MG63 (cell line): Measurements from ENCODE around the gene MTAP. TPM values are rescaled to one million over a fixed set of nuclear protein-coding genes. Genes with fewer than 3 reads are reported as not detected.

Source experiments
- DNase-seq: peaks from one replicate; pipeline ENCODE4 v3.0.0-alpha.2; 2020
- H3K27me3 ChIP-seq: fragments of 250-450 bp; sonication (Bioruptor Pico); 2 replicates; pipeline ENCODE4 v1.5.1; 2020; ENCODE audit warnings: mild to moderate bottlenecking, moderate library complexity
- H3K36me3 ChIP-seq: fragments of 250-450 bp; sonication (Bioruptor Pico); 2 replicates; pipeline ENCODE4 v1.5.1; 2020; ENCODE audit warnings: mild to moderate bottlenecking, moderate library complexity
- H3K4me3 ChIP-seq: fragments of 250-450 bp; sonication (Bioruptor Pico); 2 replicates; pipeline ENCODE4 v1.5.1; 2020; ENCODE audit warnings: mild to moderate bottlenecking, moderate library complexity
- H3K9me3 ChIP-seq: fragments of 250-450 bp; sonication (Bioruptor Pico); 2 replicates; pipeline ENCODE4 v1.5.1; 2020; ENCODE audit warnings: mild to moderate bottlenecking, moderate library complexity
- total RNA-seq: library from RNA; depleted of rRNA; stranded (reverse); fragments of >200 nt; shearing (Covaris generic); gene quantifications from 2 replicates; pipeline ENCODE4 v1.2.3, GENCODE V29; 2014; ENCODE audit warnings: low replicate concordance

MTAP gene
- total RNA-seq, 1 experiment from 2014 or later = 37.1 TPM

DNA sequence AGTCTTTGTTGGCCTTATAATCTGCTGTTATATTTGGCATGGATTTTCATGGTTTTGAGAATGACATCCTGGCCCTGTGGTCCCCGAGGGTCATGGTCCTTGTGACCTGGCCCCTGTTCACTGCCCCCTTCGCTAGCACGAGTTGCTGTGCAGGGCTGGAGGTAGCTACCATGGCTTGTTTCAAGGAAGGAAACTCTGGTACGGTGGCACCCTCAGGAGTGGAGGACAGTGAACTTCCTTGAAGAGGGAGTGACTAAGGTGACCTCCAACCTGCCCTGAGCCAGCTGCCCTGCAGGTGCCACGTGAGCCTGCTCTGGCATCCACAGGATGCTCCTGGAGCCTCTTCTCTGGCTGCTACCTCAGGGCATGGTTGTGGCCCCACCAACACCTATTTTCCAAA, 62.1 kb downstream of the MTAP start:
- Histone ChIP-seq H3K27me3 (no peaks in the 10 kb centered on the region), H3K4me3 (no peak overlapping the region), H3K9me3 (no peaks in the 10 kb centered on the region), H3K36me3 (no peaks in the 10 kb centered on the region)
- no peak for DNase-seq

DNA sequence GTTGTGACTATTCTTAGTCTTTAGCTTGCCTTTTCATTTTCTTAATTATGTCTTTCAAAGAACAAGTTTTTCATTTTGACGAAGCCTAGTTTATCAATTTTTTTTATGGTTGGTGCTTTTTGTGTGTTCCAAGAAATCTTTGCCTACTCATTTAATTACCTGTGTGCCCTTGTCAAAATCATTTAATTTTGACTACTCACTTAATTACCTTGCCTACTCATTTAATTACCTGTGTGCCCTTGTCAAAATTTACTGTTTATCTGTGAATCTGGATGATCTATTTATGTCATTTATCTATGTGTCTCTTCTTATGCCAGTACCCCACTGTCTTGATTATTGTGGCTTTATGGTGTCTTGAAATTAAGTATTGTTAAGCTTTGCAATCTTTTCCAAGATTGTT, 63.9 kb downstream of the MTAP start:
- H3K4me3 ChIP-seq = no peak overlapping the region
- H3K9me3 ChIP-seq = no peaks in the 10 kb centered on the region
- no peak for DNase-seq
- H3K27me3 ChIP-seq = no peaks in the 10 kb centered on the region
- H3K36me3 ChIP-seq = no peaks in the 10 kb centered on the region

DNA sequence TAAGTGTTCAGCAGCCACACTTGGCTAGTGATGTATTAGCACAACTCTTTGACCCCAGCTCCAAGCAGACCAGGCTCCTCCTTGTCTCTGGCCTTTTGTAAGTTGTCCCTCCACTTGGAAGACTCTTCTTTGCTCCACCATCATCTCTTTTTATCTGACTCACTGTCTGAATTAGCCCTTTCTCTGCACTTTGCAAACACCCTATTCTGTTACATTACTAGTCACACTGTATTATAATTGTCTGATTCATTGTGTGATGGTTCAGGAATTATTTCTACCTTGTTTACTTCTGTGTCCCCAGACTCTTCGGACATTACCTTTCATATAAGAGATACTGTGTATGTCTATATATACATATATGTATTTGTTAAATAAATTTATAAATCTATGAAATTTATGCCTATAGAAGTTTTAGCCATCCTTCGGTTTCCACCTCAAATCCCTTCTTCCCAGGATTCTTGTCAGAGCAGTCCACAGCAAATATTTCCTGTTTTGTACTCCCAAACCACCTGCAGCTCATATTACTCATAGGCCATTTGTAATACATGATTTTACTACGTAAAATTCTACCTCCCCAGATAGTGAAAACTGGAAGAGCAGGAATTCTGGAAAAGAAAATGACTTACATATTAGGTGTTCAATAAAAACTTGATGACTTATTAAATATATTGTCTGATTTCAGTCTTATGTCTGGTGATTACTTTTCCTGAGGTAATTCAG, 69.0 kb downstream of the MTAP start:
- Histone ChIP-seq H3K4me3 (no peak overlapping the region), H3K27me3 (no peaks in the 10 kb centered on the region), H3K36me3 (no peaks in the 10 kb centered on the region), H3K9me3 (no peaks in the 10 kb centered on the region)
- DNase-seq = no peak

DNA sequence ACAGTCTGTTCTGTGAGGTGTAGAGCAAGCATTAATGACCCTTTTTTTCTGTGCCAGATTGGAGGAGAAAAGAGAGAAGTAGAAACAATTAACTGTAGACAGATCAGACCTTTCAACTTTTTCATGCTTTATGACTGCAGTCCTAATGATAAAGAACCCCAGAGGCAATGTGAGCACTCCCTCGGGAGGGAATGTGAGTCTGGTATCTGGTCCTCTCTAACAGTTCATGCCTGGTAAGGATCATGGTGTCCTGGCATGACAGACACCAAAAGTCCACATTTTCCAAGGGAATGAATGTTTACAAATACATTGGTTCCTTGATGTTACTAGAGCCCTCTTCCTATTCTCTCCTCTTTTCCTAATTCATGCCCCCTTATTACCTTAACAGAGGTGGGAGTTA, 70.3 kb downstream of the MTAP start:
- no peak for DNase-seq
- Histone ChIP-seq H3K27me3 (no peaks in the 10 kb centered on the region), H3K9me3 (no peaks in the 10 kb centered on the region), H3K4me3 (no peak overlapping the region), H3K36me3 (no peaks in the 10 kb centered on the region)

DNA sequence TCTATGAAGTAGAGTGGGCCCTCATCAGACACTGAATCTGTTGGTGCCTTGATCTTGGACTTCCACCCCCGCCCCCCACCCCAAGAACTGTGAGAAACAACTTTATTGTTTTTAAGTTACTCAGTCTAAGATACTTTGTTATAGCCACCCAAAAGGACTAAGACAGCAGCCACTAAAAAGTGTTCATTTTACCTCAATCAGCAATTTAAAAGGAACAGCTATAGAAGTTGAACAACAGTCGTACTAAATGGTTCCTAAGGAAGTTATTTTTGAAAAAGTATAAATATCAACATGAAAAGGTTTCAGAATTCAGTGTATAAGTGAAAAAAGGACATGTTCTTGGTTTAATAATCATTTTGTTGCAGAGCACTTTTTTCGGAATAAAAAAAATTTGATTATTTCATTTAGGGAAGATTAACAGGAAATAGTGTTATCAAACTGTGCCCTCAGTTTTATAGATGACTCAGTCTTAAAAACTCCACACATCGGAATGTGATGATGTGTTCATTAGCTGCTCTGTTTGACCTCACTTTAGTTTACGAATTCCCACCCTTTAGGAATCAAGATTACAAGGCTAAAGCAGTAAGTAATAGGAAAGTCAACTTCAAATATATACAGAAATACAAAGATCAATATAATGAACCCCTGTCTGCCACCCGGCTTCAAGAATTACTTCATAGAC, 71.2 kb downstream of the MTAP start:
- no peak overlapping the region for H3K4me3 ChIP-seq
- no peaks in the 10 kb centered on the region for H3K27me3 ChIP-seq
- DNase-seq = no peak
- H3K9me3 ChIP-seq = no peaks in the 10 kb centered on the region
- H3K36me3 ChIP-seq = no peaks in the 10 kb centered on the region

DNA sequence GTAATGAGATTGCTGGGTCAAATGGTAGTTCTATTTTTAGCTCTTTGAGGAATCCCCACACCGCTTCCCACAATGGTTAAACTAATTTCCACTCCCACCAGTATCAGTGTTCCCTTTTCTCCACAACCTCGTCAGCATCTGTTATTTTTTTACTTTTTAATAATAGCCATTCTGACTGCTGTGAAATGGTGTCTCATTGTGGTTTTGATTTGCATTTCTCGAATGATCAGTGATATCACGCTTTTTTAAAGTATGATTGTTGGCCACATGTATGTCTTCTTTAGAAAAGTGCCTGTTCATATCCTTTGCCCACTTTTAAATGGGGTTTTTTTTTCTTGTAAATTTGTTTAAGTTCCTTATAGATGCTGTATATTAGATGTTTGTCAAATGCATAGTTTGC, 73.5 kb downstream of the MTAP start:
- no peak overlapping the region for H3K4me3 ChIP-seq
- H3K36me3 ChIP-seq = no peaks in the 10 kb centered on the region
- no peaks in the 10 kb centered on the region for H3K9me3 ChIP-seq
- no peak for DNase-seq
- no peaks in the 10 kb centered on the region for H3K27me3 ChIP-seq

DNA sequence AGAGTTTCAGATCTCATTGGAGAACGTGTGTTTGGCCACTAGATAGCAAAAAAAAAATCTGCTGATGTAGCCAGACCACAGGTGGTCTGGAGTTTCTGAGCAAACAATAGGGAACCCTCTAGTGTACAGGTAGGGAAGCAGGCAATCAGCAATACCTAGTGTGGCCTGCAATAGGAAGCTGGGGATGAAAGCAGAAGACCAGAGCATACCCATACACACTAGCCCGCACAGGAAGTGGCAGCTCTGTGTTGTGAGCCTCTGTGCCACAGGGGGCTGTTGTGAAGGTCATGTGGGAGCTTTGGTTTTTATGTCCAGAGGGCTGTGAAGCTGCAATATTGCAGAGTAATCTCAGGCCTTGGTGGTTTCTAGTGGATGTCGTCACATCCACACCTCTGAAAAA, 81.2 kb downstream of the MTAP start:
- Histone ChIP-seq H3K9me3 (no peaks in the 10 kb centered on the region), H3K4me3 (no peak overlapping the region), H3K36me3 (no peaks in the 10 kb centered on the region), H3K27me3 (no peaks in the 10 kb centered on the region)
- no peak for DNase-seq

DNA sequence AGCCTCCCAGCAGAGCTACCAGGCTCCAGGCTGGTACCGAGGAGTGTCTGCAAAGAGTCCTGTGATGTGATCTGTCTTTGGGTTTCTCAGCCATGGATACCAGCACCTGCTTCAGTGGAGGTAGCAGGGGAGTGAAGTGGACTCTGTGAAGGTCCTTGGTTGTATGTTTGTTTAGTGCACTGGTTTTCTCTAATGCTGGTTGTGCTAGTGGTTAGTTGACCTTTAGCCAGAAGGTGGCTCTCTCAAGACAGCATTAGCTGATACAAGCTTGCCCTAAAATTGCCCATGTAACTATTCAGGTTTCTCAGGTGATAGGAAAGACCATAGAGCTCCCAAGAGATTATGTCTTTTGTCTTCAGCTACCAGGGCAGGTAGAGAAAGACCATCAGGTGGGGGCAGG, 87.2 kb downstream of the MTAP start:
- H3K9me3 ChIP-seq = no peaks in the 10 kb centered on the region
- no peak for DNase-seq
- H3K36me3 ChIP-seq = no peaks in the 10 kb centered on the region
- no peak overlapping the region for H3K4me3 ChIP-seq
- no peaks in the 10 kb centered on the region for H3K27me3 ChIP-seq

DNA sequence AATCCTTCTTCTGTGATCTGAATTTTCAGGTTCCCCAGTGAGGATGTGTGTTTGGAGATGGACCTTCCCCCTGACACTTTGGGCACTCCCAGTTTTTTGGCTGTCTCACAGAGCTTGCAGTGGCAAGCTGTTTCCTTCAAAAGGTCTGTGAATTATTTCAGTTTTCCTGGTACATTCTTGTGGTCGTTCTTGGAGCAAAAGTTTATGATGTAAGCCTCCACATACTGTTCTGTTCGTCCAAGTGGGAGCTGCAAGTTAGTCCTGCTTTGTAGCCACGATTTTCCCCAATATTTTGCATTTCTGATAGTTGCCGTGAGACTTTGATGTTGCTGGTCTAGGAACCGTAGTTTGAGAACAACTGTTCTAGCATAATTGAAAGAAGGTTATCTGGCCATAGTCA, 88.3 kb downstream of the MTAP start:
- H3K36me3 ChIP-seq = no peaks in the 10 kb centered on the region
- no peaks in the 10 kb centered on the region for H3K9me3 ChIP-seq
- DNase-seq = no peak
- H3K27me3 ChIP-seq = no peaks in the 10 kb centered on the region
- no peak overlapping the region for H3K4me3 ChIP-seq

DNA sequence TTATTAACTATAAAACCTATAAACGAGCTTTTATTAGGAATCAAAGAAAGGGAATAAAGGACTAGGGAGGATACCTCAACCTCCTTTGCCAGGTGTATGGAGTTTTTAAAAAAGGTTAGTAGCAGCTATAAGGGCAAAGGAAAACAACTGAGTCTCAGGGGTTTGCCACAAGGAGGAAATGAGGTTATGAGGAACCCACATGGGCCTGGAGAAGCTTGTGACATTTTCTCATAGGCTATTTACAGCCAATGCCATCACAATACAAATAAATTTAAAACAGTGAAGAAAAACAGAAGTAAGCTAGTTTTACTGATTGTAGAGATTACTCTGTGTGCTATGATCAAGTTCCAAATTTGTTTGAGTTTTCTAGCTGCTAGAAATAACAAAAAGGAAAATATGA, 99.1 kb downstream of the MTAP start:
- no peaks in the 10 kb centered on the region for H3K36me3 ChIP-seq
- H3K27me3 ChIP-seq = no peaks in the 10 kb centered on the region
- H3K9me3 ChIP-seq = no peaks in the 10 kb centered on the region
- H3K4me3 ChIP-seq = no peak overlapping the region
- no peak for DNase-seq

DNA sequence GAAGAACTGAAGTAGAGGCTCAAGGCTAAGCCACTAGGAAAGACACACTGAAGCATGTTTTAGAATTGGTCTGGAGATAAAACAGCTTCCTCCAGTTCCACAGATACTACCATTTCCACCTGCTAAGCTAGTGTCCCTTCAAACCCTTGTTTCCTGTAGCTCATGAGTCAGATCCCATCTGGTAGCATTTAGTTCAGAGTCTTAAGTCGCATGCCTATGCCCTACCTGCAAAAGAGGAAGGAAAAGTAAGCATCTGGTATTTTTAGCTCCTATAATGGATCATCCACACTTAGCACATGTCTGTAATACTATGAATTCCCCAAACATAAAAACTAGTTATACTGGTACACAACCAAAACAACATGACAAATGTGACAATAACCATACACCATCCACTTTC, 99.7 kb downstream of the MTAP start:
- Histone ChIP-seq H3K27me3 (no peaks in the 10 kb centered on the region), H3K36me3 (no peaks in the 10 kb centered on the region)
- no peak for DNase-seq

DNA sequence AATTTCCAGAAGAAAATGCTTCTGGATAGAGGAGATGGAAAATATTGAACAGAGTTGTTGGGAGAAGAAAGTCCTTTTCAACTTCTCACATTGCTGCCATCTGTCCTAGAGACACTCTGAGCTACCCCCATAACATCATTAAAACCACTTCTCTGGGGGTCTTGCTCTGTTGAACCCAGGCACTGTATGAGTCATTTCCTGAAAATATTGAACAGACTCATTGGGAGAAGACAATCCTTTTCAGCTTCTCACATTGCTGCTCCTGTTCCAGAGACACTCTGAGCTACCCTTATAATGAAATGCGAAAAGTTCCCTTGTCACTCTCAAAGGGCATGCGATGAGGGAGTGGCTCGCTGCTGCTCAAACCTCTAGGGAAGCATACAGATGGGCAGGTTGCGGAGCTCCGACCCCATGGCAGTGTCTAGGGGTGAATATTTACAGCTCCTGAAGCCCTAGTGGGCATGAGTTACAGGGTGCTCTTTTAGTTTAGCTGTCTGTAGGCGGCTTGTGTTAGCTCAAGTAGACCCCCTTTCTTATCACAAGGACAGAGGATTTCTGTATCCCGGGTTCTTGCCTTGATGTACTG, 101.0 kb downstream of the MTAP start:
- Histone ChIP-seq H3K4me3 (no peak overlapping the region), H3K9me3 (no peaks in the 10 kb centered on the region), H3K36me3 (no peaks in the 10 kb centered on the region), H3K27me3 (no peaks in the 10 kb centered on the region)
- no peak for DNase-seq

More for the DNA sequence above, 99.7 kb downstream of the MTAP start:
- Histone ChIP-seq H3K4me3 (no peak overlapping the region), H3K9me3 (no peaks in the 10 kb centered on the region)

DNA sequence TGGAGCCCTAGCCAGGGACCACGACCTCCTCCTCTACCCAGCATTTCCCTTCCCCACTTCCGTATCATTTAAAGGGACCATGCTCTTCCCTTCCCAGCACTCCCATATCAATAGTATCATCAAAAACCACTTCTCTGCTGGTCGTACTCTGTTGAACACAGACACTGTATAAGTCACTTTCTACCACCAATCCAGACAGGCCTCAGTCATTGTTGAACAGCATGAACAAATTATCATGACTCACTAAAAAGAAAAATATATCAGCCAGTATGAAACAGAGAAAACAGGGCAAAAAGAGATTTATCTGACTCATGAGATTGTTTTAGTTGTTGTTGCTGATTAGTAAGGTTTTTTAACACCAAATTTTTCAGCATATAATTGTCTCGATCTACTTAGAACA, 101.9 kb downstream of the MTAP start:
- no peak for DNase-seq
- no peaks in the 10 kb centered on the region for H3K9me3 ChIP-seq
- H3K36me3 ChIP-seq = no peaks in the 10 kb centered on the region
- no peak overlapping the region for H3K4me3 ChIP-seq
- H3K27me3 ChIP-seq = no peaks in the 10 kb centered on the region

DNA sequence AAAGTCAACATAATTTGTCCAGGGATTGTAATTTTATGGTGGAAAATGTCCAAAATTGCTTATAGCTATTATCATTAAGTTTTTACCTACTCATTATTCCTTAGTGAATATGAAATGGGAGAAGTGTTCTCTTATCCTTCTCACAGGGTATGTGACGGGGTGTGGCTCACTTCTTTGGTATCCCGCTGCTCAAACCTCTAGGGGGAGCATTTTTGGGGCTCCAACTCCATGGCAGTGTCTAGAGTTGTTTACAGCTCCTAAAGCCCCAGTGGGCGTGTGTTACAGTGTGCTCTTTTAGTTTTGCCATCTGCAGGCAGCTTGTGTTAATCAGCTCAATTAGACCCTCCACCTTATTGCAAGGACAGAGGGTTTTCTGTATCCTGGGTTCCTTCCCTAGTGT, 102.3 kb downstream of the MTAP start:
- Histone ChIP-seq H3K4me3 (no peak overlapping the region), H3K36me3 (no peaks in the 10 kb centered on the region), H3K9me3 (no peaks in the 10 kb centered on the region), H3K27me3 (no peaks in the 10 kb centered on the region)
- no peak for DNase-seq

DNA sequence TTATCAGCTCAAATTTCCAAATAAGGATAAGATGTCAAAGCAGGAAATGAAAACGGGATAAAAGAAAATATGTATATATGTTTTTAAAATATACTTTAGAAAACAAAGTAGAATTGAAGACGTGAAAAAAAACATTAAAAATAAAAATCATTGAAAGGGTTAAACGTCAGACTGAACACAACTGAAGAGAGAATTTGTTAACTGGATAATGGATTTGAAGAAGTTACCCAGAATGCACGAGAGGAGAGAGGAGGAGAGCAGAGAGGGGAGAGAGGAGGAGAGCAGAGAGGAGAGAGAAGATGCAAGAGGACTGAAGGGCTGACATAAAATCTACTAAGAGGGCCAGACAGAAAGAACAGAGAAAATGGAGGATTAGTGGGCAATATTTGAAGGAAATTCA, 103.8 kb downstream of the MTAP start:
- H3K9me3 ChIP-seq = no peaks in the 10 kb centered on the region

DNA sequence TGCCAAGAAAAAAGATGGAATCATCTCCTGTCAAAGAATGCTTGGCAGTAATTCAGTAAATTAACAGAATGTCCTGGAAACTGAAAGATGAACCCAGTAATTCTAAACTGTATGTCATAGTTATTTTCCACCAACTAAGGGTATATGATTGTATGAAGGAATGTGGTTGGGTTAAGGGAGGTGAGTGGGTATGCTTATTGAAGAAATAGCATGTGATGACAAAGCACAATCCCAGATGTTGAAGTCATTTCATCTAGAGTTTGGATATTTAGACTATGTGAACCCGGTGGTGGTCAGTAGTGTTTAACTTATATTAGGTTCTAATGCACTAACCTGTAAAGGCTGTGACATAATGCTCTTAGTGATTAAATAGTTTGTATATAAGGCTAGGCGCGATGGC, 104.4 kb downstream of the MTAP start:
- no peak for DNase-seq
- Histone ChIP-seq H3K4me3 (no peak overlapping the region), H3K36me3 (no peaks in the 10 kb centered on the region), H3K27me3 (no peaks in the 10 kb centered on the region), H3K9me3 (no peaks in the 10 kb centered on the region)

More for the DNA sequence above, 103.8 kb downstream of the MTAP start:
- Histone ChIP-seq H3K27me3 (no peaks in the 10 kb centered on the region), H3K36me3 (no peaks in the 10 kb centered on the region), H3K4me3 (no peak overlapping the region)
- no peak for DNase-seq

DNA sequence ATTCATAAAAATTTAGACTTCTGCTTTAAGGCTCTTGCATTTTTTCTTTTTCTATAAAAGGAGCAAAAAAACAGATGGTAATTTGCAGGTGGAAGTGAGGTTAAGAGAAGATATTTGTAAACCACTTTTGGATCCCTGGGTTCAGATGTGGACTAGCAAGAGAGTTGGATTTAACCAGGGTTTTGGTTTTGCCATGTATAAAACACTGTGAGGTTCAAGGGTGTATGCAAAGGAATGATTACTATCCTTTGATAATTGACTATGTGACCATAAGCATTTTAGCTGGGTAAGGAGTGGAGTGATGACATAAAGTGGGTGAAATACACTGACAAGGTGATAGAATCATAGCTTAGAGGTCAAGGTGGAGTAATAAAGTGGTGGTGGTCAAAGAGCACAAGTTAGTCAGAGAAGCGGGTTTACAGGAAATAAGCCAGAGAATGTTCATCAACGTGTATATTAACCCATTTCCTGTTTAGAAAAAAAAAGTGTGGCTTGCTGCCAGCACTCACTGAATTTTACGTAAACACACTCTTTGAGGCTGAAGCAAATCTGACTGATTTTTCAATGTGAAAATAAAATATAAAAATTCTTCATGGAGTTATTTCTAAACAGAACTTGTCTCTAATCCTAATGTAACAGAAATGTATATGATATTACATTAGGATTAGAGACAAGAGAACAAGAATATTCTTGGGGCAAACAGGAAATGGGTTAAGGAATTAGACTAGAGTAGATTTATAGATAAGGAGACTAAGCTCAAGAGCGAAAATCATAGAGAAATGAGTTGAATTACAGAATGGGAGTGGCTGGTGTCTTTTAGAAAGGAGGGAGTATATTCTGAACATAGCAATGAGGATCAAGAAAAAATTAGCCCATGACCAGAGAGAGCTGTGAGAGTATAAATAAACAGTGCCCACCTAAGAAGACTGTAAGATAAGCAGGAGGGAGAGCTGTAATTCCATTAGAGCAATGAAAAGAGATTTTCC, 117.2 kb downstream of the MTAP start:
- H3K36me3 ChIP-seq = no peaks in the 10 kb centered on the region
- H3K4me3 ChIP-seq = no peak overlapping the region
- no peaks in the 10 kb centered on the region for H3K9me3 ChIP-seq
- no peaks in the 10 kb centered on the region for H3K27me3 ChIP-seq
- DNase-seq = no peak
